PC-9 (cell line): ENCODE measurements around the gene CD276.

ENCODE experiments used
- EZH2 ChIP-seq: fragments of 200-600 bp; sonication (generic); IDR thresholded peaks from 2 replicates; pipeline ENCODE4 v1.8.0; 2017; ENCODE audit warnings: antibody characterized with exemption, low read depth
- TF ChIP-seq, protein P1 (sequence below): fragments of 200-600 bp; sonication (generic); conservative IDR thresholded peaks from 2 replicates; pipeline ENCODE4 v1.6.1; 2017; ENCODE audit warnings: mixed run types, antibody characterized with exemption, mild to moderate bottlenecking, moderate library complexity

DNA sequence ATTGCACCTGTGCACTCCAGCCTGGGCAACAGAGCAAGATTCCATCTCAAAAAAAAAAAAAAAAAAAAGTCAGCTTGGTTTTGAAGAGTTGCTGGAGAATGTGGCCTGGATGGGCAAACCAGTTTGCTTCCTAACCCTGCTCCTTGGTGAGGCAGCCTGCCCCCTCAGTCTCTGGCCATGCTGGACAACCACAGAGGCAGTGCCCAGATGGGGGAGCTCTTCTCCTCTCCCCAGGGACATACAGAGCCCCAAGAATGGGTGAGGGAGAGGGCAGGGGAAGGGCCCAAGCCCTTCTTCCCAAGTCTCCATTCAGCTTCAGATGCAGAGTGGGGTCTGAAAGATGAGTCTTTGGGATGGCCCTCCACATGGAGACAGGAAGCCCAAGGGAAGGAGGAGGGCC lies 27.9 kb downstream of the CD276 start:
- TF ChIP-seq, protein P1, sequence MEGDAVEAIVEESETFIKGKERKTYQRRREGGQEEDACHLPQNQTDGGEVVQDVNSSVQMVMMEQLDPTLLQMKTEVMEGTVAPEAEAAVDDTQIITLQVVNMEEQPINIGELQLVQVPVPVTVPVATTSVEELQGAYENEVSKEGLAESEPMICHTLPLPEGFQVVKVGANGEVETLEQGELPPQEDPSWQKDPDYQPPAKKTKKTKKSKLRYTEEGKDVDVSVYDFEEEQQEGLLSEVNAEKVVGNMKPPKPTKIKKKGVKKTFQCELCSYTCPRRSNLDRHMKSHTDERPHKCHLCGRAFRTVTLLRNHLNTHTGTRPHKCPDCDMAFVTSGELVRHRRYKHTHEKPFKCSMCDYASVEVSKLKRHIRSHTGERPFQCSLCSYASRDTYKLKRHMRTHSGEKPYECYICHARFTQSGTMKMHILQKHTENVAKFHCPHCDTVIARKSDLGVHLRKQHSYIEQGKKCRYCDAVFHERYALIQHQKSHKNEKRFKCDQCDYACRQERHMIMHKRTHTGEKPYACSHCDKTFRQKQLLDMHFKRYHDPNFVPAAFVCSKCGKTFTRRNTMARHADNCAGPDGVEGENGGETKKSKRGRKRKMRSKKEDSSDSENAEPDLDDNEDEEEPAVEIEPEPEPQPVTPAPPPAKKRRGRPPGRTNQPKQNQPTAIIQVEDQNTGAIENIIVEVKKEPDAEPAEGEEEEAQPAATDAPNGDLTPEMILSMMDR = no peak
- TF ChIP-seq EZH2 = no peak
